ENCODE results near the gene NT5C2.

The NT5C2 gene

DNA sequence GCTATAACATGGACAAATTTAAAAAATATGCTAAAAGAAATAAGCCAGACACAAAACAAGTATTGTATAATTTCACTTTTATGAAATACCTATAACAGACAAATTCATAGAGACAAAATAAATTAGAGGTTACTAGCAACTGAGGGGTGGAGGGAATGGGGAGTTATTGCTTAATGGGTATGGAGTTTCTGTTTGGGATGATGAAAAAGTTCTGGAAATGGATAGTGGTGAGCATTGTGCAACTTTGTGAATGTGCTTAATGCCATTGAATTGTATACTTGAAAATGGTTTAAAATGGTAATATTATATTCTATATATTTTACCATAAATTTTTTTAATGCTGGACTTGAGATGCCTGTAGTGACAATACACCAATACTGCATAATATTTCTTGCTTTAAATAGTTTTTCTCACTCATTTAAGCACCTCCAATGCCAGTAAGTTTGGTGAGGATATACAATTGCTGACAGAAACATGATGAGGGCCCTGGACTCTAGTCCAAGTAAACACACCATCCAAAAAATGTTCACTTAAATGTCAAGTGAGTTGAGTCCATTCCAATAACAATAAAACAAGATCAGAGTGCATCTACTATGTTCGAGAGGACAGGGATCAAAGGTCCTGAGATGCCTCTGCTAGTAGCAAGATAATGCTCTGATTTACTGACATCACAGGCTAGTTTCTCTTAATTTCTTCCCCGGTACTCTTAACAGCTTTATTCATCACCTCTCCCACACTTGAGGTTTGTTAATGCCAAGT lies 71.9 kb downstream of the NT5C2 start:
- DNase-seq: no peak

DNA sequence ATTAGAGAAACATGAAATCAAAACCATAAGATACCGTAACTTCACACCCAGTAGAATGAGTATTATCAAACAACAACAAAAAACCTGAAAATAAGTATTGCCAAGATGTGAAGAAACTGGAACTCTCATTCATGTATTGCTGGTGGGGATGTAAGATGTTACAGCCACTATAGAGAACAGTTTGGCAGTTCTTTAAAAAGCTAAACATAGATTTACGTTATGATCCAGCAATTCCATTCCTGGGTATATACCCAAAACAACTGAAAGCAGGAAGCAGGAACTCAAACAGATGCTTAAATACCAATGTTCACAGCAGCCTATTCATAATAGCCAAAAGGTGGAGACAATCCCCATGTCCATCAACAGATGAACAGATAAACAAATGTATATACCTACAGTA lies 72.5 kb downstream of the NT5C2 start:
- no peak for DNase-seq

DNA sequence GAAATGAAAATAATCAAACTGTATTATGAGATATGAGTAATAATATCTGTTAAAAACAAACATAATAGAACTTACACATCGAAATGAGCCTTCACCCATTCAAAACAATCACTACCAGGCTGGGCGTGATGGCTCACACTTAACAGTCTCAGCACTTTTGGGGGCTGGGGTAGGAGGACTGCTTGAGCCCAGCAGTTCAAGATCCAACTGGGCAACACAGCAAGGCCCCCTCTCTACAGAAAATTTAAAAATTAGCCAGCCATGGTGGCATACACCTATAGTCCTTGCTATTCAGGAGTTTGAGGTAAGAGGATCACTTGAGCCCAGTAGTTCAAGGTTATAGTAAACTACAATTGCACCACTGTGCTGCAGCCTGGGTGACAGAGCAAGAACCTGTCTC lies 75.8 kb downstream of the NT5C2 start:
- no peak for DNase-seq

DNA sequence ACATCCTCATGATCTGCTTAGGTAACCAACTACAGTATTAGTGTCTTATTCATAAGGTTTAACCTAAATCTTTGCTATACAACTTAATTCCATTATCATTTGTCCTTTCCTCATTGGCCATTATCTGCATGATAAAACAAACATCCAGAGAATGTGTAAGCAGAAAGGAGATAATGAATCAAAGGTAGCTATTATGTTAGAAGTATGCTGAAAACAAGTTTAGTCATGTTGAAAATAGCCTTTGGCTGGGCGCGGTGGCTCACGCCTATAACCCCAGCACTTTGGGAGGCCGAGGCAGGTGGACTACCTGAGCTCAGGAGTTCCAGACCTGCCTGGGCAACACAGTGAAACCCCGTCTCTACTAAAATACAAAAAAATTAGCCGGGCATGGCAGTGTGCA lies 78.2 kb downstream of the NT5C2 start:
- DNase-seq: no peak

DNA sequence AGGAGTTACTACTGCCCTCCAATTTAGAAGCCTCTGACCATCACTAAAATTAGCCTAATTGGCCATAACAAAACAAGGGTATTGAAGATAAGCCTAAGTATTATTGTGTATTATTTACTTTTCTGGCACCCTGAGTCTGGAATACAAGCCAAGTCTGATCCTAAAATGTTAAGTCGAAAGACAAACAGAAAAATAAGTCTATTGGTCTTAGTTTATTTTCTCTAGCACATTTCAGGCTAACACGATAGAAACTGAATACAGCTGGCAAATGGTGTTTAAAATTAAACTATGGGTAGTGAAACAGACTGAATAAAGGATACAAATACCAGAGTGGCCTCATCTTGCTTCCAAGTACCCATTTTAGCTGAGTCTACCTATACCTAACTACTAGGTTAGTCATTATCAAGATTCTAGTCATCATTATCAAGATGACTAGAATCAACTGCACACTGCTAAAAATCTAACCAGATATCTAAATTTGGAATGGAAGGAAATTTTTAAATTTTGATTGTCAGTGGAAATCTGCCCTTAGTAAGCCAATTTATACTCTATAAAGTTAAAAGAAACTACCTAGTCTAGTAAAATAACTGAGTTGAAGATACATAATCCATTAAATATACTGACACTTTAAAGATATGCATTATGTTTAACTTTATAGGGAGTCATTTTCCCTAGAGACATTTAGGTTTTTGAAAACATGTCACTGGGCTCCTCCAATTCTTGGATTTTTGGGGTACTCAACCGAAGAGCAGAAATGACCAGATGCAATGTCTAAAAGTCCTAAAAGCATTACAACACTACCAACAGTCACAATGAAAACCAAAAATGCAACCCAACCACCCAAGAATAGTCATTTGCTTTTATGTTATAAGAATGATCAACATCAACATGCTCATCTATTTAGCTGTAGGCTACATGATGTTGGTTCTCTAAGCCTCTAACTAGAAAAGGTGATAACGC lies 80.9 kb downstream of the NT5C2 start:
- no peak for DNase-seq

DNA sequence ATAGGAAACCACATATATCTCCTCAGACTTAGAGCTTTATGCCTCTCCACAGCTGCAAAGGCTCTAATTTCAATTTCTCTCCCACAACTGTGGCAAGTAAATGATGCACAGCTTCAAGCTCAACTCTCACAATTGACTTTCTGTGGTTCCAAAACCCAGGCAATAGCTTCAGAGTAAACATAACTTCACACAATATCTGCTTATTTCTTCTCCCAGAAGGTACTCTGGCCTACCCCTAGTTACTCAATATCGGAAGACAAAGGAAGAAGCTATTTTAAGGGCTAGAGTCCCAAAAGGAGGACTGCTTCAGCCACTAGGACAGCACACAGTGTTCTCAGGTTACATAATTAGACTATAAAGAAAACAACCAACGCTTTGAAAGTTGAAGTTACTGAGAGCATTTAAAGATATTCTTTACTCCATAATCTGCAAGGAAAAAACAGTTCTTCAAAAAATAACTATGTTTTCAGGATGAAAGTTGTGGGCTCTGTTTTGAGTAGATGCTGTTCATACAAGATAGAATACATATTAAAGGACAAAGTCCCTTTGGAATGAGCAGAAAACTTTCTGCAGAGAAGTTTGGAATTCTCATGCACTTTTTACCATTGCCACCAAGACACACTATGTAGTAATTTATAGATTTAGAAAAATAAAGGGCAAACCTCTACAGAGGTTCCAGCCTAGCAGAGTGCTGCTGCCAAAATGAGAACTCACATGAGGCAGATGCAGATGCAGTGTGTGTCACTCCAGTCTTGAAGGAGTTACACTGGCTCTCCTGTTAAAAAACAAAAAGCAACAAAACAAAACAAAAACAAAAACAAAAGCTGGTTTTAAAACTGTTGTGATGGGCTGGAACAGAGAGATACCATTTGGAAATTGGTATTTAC lies 81.8 kb downstream of the NT5C2 start:
- DNase-seq: peak; percentile 28 to 47

DNA sequence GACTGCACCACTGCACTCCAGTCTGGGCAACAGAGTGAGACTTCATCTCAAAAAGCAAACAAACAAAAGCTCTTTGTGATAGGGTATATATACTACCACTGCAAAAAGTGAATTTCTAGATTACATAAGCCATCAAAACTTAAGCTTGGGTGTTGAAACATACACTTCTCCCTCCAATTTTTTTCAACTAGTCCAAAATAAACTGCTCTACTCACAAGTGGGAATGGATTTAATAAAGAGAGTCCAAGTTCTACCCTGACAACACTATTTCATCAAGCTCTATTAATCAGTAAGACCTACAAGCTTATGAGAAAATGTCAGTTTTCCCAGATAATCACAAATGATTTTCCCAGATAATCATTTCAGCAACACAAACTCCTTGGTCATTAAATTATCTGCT lies 82.7 kb downstream of the NT5C2 start:
- DNase-seq: peak; percentile 16 to 21

DNA sequence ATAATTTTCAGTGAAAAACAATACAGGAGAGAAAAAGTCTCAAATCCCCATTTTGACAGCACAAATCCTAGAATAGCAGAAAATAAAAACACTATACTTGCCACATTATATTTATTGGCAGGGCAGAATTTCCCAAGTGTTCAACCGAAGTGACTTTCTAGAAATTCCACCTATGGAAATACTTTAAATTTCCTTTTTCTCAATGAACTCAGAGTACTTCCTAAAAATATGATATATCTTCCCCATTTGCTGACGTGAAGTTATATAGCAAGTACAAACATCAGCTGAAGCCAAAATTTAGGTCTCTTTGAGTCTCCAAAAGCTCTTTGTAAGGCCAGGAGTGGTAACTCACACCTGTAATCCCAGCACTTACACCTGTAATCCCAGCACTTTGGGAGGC lies 83.3 kb downstream of the NT5C2 start:
- DNase-seq: peak; percentile 71 to 77

DNA sequence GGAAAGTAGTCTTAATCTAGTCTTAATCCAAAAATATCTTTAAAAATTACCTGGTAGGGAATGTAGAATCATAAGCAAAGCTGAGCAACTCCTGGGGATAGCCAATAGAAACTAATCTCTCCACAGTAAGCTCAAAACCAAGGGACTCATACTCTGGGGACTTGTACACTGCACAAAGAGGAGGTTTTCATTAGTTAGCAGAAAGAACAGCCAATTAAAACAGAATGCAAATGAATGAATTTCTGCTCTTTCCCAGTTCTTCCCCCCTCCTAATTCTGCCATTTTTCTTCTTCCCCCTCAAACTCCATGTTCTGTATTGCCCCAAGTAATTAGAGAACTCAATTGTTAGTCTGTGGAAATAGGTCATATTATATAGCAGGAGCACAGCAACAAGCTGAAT lies 86.5 kb downstream of the NT5C2 start:
- DNase-seq: no peak

DNA sequence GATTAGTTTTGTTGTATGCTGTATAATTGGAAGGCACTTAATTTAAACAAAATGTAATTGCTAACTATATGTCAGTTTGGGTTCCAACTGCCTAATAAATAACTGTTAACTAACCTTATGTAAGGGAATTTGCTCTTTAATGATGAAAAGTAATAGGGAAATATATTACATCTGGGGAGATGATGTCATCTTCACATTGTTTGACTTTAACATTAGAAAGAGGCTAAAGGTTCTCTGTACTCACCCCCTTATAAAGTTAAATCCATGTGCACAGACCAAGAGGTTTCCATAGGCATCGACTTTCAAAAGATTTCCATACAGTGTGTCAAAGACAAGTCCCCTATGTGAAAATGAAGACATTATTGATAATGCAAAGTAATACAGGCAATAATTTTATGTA lies 87.6 kb downstream of the NT5C2 start:
- DNase-seq: no peak

DNA sequence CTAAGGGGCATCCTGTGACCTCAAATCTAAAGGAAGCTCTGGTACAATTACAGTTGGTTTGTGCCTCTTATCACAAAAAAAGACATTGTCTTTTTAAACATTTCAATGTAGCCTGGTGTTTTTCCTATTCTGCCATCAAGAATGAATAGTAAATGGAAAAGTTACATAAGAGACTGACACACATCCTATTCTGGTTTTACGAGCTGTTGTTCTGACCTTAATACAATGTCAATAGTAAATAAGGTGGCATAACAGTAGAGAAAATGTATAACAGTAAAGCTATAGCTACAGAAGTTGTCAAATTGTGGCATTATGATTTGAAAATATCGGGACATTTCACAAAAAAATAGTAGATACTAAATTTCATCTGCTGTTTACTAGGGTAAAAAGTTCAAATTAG lies 88.4 kb downstream of the NT5C2 start:
- no peak for DNase-seq

DNA sequence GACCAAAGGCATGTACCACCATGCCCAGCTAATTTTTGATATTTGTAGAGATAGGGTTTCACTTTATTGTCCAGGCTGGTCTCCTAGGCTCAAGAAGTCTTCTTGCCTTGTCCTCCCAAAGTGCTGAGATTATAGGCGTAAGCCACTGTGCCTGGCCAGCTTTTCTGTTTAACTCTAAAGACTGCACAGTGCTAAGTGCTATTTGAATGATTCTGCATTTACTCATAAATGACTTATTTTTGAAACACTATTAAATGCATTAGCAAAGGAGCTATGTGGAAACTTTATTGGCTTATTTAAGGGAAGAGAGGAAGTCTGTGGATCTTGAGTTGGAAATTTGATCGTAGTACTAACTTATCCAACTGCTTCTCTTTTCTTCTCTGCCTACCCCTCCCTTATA lies 89.1 kb downstream of the NT5C2 start:
- no peak for DNase-seq

DNA sequence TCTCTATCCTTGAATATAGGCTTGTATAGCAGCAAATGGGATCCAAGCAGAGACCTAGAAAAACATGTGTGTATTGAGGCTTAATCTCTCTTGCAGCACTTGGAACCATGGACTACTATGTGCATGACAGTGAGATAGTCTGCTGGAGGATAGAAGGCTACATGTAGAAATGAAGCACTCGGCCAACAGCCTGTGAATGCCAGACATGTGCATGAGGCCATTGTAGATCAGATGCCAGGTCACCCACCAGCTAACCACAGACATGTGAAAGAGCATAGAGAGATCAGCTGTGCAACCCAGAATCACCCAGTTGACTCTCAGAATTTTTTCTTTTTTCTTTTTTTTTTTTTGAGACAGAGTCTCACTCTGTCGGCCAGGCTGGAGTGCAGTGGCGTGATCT lies 90.9 kb downstream of the NT5C2 start:
- DNase-seq: no peak

DNA sequence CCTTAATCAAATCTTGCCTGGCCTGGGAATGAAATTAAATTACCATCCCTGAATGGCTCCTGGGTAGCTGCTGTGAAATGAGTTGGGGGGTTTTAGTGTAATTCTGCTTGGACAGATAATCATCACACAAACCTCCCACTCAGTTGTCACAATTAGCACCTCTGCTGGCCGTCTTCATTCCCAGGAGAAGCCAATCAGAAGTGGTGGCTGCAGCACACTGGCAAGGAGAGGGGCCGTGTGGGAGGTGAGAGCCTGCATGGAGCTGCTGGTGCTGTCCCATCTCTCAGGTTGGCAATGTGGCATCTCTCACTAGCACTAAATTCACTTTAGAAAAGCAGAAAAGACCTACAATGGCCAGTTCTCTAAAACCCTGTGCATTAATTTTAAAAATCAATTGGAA lies 92.5 kb downstream of the NT5C2 start:
- no peak for DNase-seq

DNA sequence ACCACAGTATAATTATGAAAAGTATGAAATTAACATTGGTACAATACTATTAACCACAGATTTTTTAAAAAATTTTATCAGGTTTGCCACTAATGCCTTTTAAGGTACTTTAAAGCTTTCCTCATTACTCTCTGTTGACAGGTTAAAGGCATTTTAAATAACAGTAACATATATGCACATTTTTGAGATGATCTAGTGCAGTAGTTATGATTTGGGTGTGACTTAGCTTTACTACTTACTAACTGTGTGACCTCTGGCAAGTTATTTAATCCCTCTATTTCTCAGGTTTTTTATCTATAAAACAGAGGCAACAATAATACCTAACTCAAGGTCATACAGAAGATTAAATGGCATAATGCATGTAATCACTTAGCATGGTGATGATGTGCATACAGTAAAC lies 94.8 kb downstream of the NT5C2 start:
- no peak for DNase-seq

DNA sequence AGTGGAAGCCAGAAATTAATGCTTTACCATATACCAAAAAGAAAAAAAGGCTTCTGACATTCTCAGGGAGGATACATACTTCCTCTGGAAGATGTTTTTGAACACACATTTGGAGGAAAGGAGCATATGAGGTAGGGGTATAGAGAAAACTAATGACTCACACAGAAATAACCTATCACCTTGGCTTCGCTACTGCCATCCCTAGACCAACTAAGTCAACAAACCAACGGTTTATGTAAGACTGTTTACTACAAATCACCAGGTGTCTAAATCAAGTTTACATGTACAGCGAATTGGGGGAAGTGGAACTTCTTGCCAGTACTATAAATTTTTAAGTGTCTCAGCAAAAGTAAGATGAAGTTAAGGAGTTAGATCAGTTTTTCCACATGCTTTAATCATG lies 96.9 kb downstream of the NT5C2 start:
- DNase-seq: no peak

DNA sequence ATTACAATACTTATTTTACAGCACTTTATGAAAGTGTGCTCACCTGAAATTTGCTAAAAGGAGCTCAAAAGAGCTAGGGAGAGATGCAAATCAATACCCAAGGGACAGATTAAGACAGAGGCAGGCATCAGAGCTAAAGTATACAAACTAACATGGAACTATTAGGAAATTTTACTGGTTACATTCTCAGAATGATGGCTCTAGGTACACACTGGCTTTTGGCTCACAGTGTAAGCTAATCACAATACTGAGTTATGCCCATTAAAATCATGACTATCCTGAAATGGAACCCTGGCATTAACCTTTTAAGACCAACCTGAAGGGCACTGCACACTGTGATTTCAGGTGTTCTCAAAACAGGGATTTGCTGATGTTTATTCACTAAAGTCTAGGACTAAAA lies 98.1 kb downstream of the NT5C2 start:
- DNase-seq: no peak

DNA sequence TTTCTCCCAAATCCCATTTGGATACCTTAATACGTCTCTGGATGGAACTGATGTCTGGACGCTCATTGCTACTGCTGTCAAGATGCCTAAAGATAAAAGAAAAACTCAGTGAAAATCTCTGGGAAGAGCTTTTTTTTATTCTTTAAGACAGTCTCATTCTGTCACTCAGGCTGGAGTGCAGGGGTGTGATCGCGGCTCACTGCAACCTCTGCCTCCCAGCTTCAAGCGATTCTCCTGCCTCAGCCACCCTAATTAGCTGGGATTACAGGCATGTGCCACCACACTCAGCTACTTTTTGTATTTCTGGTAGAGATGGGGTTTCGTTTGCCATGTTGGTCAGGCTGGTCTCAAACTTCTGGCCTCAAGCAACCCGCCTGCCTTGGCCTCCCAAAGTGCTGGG lies 102.2 kb downstream of the NT5C2 start:
- no peak for DNase-seq

DNA sequence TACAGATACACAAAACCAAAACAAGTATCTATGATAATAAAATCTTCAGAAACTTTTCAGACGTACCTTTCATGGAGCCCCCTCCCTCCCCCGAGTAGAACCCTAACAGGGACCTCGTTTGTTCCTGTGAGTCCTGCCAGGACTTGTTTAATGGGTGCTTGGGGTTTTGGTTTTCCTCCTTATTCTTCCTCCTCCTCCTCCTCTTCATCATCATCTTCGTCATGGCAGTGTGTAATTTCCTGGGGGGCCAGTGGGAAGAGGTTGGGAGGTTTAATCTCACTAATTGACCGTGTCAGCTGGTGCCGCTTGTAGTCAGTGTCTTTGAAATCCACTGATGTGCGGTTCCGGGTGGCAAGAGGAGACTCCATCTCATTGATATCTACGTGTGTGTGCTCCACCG lies 103.6 kb downstream of the NT5C2 start:
- no peak for DNase-seq

DNA sequence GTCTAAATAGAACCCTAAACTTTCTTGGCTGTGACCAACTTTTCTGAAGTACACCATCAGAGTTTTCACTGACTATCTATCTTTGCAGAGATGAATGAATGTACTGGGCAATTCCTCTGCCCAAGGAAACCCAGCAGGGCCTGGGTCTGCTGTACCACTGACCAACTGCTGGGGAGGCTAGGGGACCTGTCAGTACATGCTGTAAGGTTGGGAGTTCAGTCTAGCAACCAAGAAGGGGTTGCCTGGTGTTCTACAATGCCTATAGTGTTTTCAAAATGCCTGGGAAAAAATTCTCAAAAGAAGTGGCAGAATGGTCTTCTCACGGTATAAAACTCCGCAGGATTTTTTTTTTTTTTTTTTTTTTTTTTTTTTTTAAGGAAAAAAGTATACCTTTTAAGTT lies 106.3 kb downstream of the NT5C2 start:
- DNase-seq: no peak

DNA sequence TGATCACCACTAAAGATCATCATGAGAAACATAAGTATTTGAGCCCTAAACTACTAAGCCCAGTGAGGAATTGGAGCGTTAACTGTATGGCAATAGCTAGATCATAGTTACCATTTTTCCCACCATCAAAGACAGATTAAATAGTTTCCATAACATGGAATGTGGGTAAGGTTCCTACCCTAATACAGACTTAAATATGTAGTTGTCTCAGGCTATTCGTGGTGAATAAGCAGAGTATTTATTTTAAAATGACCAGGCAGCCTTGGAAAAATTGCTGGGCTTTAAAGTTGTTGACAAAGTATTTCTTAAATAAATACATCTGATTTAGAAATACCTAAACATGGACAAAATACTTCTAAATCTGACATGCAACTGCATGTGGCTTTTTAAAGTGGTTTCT lies 106.8 kb downstream of the NT5C2 start:
- DNase-seq: no peak

DNA sequence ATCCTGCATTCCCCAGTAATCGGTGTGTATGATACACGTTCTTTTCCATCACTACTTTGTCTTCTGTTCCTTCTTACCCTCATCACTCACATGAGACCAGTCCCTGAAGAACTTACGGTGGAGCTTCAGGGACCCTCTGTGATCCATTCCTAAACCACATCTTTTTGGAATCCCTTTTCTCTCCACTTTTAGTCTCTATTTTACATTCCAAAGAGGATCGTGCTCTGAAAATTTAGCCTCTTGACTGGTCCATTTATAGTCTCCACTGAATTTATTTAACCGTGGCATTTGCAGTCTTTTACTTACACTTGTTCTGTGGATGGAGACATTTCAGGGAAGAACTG lies 109.1 kb downstream of the NT5C2 start:
- DNase-seq: no peak

DNA sequence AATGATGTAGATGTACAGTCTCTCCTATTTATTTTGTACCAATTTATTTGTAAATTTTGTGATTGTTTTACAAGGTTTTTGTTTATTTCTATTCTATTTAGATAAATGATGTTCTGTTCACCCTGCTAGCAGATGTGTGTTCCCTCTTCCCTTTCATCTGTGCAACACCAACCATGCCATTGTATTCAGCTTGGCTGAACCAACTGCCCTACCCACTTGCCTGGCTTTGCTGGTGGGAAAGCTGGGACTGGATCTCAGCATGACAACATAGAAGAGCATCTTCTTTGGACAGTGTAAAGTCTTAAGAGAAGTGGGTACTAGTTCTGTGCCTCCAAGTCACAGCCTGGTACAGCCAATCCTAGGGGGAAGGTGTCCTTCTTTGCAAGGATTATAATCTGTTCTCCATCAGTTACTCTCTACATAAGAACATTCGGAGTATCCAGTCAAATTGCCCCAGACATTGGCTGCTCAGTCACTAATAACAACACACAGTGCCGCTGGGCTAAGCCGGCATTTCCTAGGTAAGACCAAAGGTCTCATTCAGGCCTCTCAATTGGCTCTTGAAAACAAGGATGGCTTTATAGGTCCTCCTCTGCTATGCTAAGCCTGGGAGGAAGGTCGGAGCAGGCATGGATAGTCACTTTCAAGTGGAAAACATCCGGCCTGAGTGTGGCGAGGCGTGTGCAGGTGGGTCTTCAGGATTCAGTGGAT lies 109.7 kb downstream of the NT5C2 start:
- no peak for DNase-seq
